Spleen (tissue), 7 donors: ENCODE results near the gene GID8.

Source experiments
- CTCF ChIP-seq, 11 experiments: fragments of 200-600 bp in 7 of 11; fragments of 450-650 bp in 4 of 11; sonication (generic) in 4 of 11; IDR thresholded peaks in 8 of 11; conservative IDR thresholded peaks in 3 of 11; 1 replicate in 7 of 11; 2 replicates in 4 of 11; pipeline versions ENCODE4 v1.4.0 to v1.8.0; 2016 to 2021; ENCODE audit warnings: antibody characterized with exemption in 11 of 11, inconsistent platforms in 4 of 11, mild to moderate bottlenecking in 1 of 11
- POLR2A ChIP-seq, 3 donors: fragments of 450-650 bp; IDR thresholded peaks; one replicate each; pipeline ENCODE4 v1.5.1; 2017; ENCODE audit warnings: antibody characterized with exemption in 3 of 3, mild to moderate bottlenecking in 1 of 3
- donor health status: DM: no; HTN: no; CAD: no; lungs with moderate emphysema.
- donor health status: DM: no; HTN: no; CAD: no.
- donor health status: DM: no; HTN: no; CAD: no.

GRCh38 chr20:62994869-62995281 lies 56.9 kb downstream of the GID8 start:
- no peak for TF ChIP-seq POLR2A (IDR thresholded peaks at IDR 0.05)
- TF ChIP-seq CTCF (IDR thresholded peaks at IDR 0.05 in 8 of 11, conservative IDR thresholded peaks at IDR 0.05 in 3 of 11) = no peak
